NCI-H128 (cell line): ENCODE measurements around the gene FAM219B.

Experiments
- DNase-seq: peaks from one replicate; lab custom pipeline; 2025; ENCODE audit not compliant: unreplicated experiment; lab: John Stamatoyannopoulos, UW

Gene FAM219B

GRCh38 chr15:74878273-74878672 is 28.4 kb downstream of the FAM219B start:
- DNase-seq, result no peak

DNA sequence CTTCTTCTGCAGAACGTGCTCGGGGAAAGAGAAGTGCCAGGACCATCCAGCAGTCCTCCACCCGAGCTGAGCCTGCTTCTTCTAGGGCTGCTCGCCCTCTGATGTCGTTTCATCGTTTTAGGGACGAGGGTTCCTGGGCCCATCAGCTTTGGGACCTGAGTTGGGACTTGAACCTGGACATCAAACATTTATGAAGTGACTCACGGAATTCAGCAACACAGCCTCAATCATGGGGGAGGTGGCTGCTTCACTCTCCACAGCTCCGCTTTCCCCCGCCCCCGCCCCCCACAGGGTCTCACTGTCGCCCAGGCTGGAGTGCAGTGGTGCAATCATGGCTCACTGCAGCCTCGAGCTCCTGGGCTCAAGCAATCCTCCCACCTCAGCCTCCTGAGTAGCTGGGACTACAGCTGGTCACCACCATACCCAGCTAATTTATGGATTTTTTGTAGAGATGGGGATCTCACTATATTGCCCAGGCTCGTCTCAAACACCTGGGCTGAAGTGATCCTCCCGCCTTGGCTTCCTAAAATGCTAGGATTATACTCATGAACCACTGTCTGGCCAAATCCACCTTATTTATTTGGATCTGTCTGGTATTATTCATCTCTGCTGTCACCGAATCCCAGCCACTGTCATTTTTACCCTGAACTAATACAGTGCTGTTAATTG is 32.8 kb downstream of the FAM219B start:
- no peak for DNase-seq

DNA sequence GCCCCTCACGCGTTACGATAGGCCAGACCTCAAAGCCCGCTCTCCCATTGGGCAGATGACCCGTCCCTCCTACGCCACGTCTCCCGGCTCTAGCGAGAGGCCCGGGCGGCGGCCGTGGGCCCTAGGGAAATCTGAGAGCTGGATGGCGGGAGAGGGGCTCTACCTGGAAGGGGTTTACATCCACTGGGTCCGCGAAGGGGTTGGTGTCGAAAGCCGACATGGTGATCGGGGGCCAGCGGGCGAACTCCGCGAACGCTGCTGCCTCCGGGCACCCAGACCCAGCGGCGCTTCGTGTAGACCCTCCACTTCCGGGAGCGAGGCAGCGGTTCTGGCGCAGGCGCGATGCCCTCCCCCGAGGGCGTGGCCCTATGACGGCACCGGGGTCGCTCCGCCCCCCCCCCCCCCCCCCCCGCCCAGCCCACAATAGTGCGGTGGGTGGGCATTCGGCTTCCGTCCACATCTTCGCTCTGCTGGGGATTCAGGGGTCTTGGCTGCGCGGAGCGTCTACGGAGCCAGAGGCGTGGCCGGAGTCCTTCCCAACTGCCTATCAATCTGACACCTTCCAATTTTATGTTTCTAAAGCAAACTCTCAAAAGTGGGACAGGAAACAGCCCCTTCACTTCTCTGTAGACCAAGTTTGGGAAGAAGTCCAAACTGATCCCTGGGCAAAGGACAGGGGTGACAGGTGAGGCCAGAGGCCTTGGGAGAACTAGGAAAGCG is 33.5 kb downstream of the FAM219B start, which contains the start of gene SCAMP2:
SCAMP2 (minus strand) TSS at position 330 of the 720 bp plus-strand sequence; CDS start at position 220, 110 bp downstream.
- peak; percentile 83 for DNase-seq

GRCh38 chr15:74872702-74873035 is 34.0 kb downstream of the FAM219B start:
- no peak for DNase-seq

DNA sequence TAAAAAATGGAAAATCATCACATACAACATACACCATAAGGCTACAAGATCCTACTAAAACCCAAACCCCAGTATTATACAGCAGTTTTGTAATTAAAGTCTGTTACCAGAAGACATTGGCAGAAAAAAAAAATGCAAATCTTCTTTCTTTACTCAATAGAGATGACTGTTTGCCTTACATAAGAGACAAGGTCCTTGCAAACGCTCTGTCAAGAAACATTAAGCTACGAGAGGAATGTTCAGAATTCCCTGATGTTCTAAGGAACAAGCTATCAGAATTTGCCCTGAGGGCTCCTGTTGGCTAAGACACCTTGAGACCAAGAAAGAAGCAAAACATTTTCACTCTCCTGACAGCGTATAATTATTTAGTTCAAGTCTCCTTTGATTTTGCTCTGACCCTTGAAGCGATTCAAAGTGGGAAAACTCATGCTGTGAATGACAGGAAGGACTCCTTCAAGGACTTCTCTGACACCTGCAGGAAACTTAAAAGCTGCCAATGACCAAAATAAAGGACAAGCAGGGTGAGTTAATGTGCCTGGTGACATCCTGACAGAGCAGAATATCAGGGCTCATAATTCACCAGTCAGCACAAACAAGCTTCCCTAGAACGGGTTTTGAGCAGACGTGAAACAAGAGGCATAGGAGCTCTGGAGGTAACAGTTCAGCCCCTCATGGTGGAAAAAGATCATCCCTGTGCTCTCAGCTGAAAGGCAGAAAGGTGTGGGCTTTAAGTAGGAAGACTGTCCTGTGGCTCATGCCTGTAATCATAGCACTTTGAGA is 36.0 kb downstream of the FAM219B start:
- DNase-seq, result no peak

DNA sequence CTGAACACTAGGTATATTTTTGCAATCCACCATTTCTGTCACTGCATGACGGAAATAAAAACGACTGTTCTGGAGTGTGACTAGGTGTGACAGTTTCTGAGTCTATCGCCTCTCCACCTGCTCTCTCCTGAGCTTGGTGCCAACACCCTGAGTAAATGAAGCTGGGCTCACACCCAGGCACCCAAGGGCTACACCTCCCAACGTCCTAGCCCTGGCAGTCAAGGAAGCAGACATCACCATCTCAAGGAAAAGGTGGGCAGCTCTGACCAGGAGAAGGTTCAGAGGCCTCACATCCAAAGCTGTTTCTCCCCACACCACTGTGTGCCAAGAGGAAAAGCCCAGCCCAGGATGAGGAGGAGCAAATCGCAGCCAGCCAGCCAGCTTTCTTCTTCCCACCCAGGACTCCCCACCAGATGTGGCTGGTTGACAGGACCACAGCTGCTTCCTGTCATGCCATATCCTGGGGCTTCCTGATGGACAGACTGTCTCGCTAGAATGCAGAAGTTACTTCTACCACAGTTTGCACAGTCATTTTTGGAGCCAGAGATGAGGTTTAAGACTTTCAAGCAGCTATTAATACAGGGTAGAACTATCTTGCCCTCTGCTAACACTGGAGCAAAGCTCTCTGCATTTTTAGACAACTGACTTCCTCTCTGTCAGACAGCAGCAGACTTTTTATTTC is 36.8 kb downstream of the FAM219B start:
- DNase-seq, result no peak

- DNase-seq, result no peak
These were observed 37.3 kb downstream of the FAM219B start for GRCh38 chr15:74869372-74869725.

DNA sequence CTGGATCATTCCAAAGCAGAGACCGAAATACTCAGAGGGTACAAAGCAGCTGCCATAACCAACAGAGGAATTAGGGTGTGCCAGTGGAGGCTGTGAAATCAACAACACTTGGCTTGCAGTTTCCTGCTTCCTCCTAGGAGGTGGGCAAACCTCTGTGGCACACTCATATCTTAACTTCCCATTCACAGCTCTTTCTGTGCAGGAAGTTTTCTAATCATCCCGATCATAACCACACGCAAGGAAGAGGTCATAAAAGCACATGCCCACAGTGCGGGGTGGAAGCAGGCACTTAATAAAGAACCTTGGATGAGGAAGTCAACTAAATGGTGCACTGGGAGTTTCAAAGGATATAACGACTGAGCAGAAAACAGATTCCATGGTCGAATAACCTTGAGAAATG is 38.6 kb downstream of the FAM219B start:
- no peak for DNase-seq

GRCh38 chr15:74867466-74868038 is 39.1 kb downstream of the FAM219B start:
- no peak for DNase-seq

DNA sequence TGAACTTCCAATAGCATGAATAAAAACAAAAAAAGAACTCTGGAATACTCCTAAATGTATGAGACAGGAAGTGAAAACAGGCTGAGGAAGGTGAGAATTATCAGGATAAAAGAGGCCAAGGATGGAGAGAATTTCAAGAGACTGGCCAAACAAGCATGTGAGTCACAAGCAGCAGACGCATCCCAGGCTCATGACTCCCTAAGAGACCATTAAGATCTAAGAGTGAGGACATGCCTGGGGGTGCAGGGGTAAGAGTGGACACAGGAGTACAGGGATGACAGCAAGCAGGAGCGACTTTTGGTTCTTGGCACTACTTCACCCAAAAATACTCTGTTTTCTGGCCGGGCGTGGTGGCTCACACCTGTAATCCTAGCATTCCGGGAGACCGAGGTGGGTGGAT is 40.6 kb downstream of the FAM219B start:
- no peak for DNase-seq

DNA sequence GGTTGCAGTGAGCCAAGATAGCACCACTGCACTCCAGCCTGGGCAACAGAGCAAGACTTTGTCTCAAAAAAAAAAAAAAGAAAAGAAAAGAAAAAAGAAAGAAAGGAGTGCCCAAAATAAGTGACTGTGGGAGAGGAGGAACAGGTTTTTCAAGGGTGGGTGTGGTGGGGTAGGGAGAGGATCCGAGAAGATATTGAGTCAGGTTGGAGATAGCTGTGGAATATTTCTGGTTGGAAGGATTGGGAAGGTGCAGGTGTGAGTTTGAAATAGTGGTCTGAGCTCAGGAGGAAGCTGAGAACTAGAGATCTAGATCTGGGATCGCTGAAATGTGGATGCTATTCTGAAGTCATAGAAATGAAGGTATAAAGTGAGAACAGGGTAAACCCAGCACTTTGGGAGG is 41.3 kb downstream of the FAM219B start:
- DNase-seq, result no peak

GRCh38 chr15:74864296-74864695 is 42.4 kb downstream of the FAM219B start:
- DNase-seq, result no peak

DNA sequence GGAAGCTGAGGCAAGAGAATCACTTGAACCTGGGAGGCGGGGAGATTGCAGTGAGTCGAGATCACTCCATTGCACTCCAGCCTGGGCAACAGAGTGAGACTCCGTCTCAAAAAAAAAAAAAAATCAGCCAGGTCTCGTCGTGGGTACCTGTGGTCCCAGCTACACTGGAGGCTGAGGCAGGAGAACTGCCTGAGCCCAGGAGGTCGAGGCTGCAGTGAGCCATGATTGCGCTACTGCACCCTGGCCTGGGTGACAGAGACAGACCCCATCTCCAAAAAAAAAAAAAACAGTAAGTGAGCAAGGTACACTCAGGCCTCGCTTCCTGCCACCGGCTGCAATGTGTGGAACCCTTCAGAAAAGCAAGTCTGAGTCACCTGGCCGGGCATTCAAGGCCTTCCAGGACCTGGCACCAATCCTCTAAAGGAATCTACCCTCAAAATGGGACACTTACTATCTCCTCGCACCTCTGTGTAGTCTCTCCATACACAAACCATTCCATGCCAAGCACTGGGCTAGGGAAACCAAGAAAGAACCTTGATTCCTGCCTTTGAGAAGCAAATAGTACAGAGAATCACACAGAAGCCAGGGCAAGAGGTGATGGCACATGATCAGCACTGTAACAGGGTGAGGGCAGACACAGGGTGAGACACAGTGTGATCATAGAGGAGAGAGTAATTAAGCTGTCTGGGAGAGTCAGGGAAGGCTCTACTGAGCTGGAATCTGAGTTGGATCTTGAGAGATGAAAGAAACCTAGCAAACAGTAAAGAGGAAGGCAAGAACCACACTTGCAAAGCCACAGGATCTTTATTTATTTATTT is 43.2 kb downstream of the FAM219B start:
- no peak for DNase-seq

GRCh38 chr15:74858369-74858740 is 48.3 kb downstream of the FAM219B start:
- no peak for DNase-seq

DNA sequence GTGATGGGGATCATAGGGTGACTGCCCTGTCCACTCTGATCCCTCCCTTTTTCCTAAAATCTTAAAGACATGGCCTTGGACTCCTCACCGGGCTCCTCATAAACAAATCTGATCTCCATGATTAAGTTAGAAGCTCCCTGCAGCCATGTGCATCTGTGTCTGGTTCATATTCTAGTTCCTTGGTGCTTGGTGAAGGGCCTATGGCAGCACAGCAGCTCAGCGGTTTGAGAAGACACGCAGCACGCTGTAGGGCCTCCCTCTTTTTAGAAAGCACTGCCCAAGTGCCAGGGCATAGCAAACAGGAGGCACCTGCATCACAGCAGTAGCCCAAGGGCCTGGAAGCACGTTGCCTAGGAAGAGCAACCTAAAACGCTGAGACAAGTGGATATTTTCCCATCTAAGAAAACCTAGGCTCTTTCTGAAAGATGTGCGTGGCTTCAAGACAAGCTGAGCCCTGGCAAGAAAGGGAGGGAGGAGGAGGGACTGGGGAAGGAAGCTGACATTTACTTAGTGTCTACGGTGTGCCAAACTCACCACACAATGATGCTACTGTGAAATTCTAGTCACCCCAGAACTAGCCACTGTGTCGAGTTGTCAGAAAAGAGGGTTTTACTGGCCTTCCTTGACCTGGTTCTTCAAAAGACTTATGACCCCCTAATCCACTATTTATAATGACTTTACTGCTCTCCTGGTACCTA is 48.8 kb downstream of the FAM219B start:
- no peak for DNase-seq

DNA sequence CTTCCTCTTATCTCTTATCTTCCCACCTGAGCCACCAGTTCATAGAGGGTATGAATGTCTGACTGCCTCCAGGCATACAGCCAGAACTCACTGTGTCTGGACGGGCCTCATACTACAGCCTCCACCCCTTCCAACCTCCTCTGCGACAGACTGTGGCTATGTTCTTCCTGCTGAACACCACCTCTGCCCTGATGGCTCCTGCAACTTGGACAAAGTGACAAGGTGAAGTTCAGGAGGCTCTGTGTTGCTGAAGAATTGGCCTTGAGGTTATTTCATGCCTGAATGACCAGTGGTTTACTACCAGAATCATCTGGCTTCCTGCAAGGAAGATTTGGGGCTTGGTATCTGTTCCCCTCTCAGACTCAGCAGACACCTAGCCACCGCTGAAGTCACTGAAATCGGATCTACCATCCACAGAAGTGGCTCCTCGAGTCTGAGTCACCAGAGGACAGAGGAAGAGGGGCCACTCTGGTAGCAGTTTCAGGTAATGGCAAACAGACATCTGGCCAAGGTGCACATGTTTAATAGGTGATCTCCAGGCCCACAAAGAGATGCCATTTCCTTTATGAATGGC is 49.5 kb downstream of the FAM219B start:
- no peak for DNase-seq

DNA sequence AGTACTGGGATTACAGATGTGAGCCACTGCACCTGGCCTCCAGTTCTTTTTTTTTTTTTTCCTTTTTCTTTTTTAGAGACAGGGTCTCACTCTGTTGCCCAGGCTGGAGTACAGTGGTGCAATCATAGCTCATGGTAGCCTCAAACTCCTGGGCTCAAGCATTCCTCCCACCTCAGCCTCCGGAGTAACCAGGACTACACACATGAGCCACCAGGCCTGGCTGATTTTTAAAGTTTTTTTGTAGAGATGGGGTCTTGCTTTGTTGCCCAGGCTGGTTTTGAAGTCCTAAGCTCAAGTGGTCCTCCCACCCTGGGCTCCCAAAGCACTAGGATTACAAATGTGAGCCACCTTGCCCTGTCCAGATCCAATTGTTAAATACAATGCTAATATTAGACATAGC is 50.1 kb downstream of the FAM219B start:
- no peak for DNase-seq

GRCh38 chr15:74855857-74856256 is 50.8 kb downstream of the FAM219B start:
- no peak for DNase-seq

- no peak for DNase-seq
These were observed 52.1 kb downstream of the FAM219B start for GRCh38 chr15:74854453-74855022.
